Measurements from ENCODE around the gene HMGXB3.
A peak's percentile ranks its signal among the peaks of the same experiment; 100 is the strongest.

Gene HMGXB3

GRCh38 chr5:150053713-150054392 lies 53.3 kb downstream of the HMGXB3 start:
- DNase-seq: no peak

GRCh38 chr5:150054569-150054968 lies 54.0 kb downstream of the HMGXB3 start:
- DNase-seq: no peak

- DNase-seq: no peak
These were observed 55.0 kb downstream of the HMGXB3 start for GRCh38 chr5:150055326-150056074.

- no peak for DNase-seq
These were observed 55.5 kb downstream of the HMGXB3 start for GRCh38 chr5:150056075-150056443.

- no peak for DNase-seq
These were observed 56.5 kb downstream of the HMGXB3 start for GRCh38 chr5:150057052-150057451.

- DNase-seq: no peak
These were observed 57.0 kb downstream of the HMGXB3 start for GRCh38 chr5:150057511-150057910.

- no peak for DNase-seq
These were observed 57.5 kb downstream of the HMGXB3 start for GRCh38 chr5:150057996-150058395.

GRCh38 chr5:150058480-150059126 lies 58.1 kb downstream of the HMGXB3 start:
- peak in 8 of 14 donors; percentile 17 to 53 (median 34) for DNase-seq

GRCh38 chr5:150059623-150060022 lies 59.1 kb downstream of the HMGXB3 start:
- DNase-seq: no peak

- DNase-seq: no peak
These were observed 59.9 kb downstream of the HMGXB3 start for GRCh38 chr5:150060471-150060870.

- no peak for DNase-seq
These were observed 61.0 kb downstream of the HMGXB3 start for GRCh38 chr5:150061538-150061995.

- DNase-seq: no peak
These were observed 61.8 kb downstream of the HMGXB3 start for GRCh38 chr5:150062216-150062922.

- no peak for DNase-seq
These were observed 63.1 kb downstream of the HMGXB3 start for GRCh38 chr5:150063638-150064037.

- no peak for DNase-seq
These were observed 64.2 kb downstream of the HMGXB3 start for GRCh38 chr5:150064681-150065220.

- DNase-seq: peak in 6 of 14 donors; percentile 20 to 47 (median 31)
These were observed 64.8 kb downstream of the HMGXB3 start for GRCh38 chr5:150065346-150065745.

GRCh38 chr5:150065886-150066285 lies 65.3 kb downstream of the HMGXB3 start:
- DNase-seq: no peak

GRCh38 chr5:150066436-150066835 lies 65.9 kb downstream of the HMGXB3 start:
- no peak for DNase-seq

GRCh38 chr5:150066901-150067396 lies 66.4 kb downstream of the HMGXB3 start:
- no peak for DNase-seq

GRCh38 chr5:150067405-150067960 lies 66.9 kb downstream of the HMGXB3 start:
- DNase-seq: no peak

GRCh38 chr5:150068071-150068470 lies 67.5 kb downstream of the HMGXB3 start:
- no peak for DNase-seq

GRCh38 chr5:150068472-150068871 lies 67.9 kb downstream of the HMGXB3 start:
- DNase-seq: no peak

All from C1 segment of cervical spinal cord (tissue), 14 donors.